GM23338 (cell line): ENCODE data around the gene NKAIN2. TPM values are rescaled to one million over a fixed set of nuclear protein-coding genes. Genes with fewer than 3 reads are reported as not detected.

ENCODE experiments used
- ATAC-seq: fragments of 200-7000 bp; cut with Tn5 transposase; 3 replicates; pipeline ENCODE4 v1.9.1; 2020
- DNase-seq: peaks from one replicate; pipeline ENCODE4 v3.0.0-alpha.2; 2015; ENCODE audit warnings: low spot score
- H2AFZ ChIP-seq: fragments of 200-600 bp; sonication (generic); 2 replicates; pipeline ENCODE4 v1.8.0; 2016; ENCODE audit warnings: antibody characterized with exemption, mild to moderate bottlenecking, moderate library complexity
- H3F3A ChIP-seq: fragments of 200-600 bp; sonication (generic); replicated peaks from 2 replicates; pipeline ENCODE4 v1.8.0; 2017; ENCODE audit warnings: antibody characterized with exemption, mixed run types, low read depth
- H3K27ac ChIP-seq: fragments of 200-600 bp; sonication (generic); 2 replicates; pipeline ENCODE4 v1.6.1; 2016; ENCODE audit warnings: low read depth
- H3K27me3 ChIP-seq: fragments of 200-600 bp; sonication (generic); 2 replicates; pipeline ENCODE4 v1.8.0; 2016; ENCODE audit warnings: mild to moderate bottlenecking, mixed run types, moderate library complexity; ENCODE audit not compliant: insufficient read depth
- H3K36me3 ChIP-seq: fragments of 200-600 bp; sonication (generic); 2 replicates; pipeline ENCODE4 v1.8.0; 2016; ENCODE audit warnings: mild to moderate bottlenecking; ENCODE audit not compliant: insufficient read depth
- H3K4me1 ChIP-seq: fragments of 200-600 bp; sonication (generic); 2 replicates; pipeline ENCODE4 v1.8.0; 2016; ENCODE audit warnings: mild to moderate bottlenecking, moderate library complexity; ENCODE audit not compliant: insufficient read depth
- H3K4me2 ChIP-seq: fragments of 200-600 bp; sonication (generic); 2 replicates; pipeline ENCODE4 v1.7.1; 2017; ENCODE audit warnings: mixed run types
- H3K4me3 ChIP-seq: fragments of 200-600 bp; sonication (generic); 2 replicates; pipeline ENCODE4 v1.6.1; 2016; ENCODE audit warnings: mixed run types
- H3K79me2 ChIP-seq: fragments of 200-600 bp; sonication (generic); replicated peaks from 2 replicates; pipeline ENCODE4 v1.8.0; 2017; ENCODE audit warnings: mild to moderate bottlenecking; ENCODE audit not compliant: insufficient read depth
- H3K9me2 ChIP-seq: fragments of 200-600 bp; sonication (generic); 2 replicates; pipeline ENCODE4 v1.8.0; 2017; ENCODE audit not compliant: insufficient read depth
- H4K20me1 ChIP-seq: fragments of 200-600 bp; sonication (generic); replicated peaks from 2 replicates; pipeline ENCODE4 v1.8.0; 2017; ENCODE audit warnings: mild to moderate bottlenecking; ENCODE audit not compliant: insufficient read depth
- H3K27ac Mint-ChIP-seq: 2 replicates; pipeline ENCODE4 v1.8.0; 2020; ENCODE audit warnings: inconsistent platforms, mild to moderate bottlenecking, moderate library complexity, mixed read lengths
- H3K27me3 Mint-ChIP-seq: 3 replicates; pipeline ENCODE4 v1.8.0; 2022; ENCODE audit warnings: low read depth, mild to moderate bottlenecking, moderate library complexity, mixed read lengths, inconsistent platforms; ENCODE audit not compliant: insufficient read depth, poor library complexity
- H3K36me3 Mint-ChIP-seq: 3 replicates; pipeline ENCODE4 v1.8.0; 2021; ENCODE audit warnings: low read depth, mild to moderate bottlenecking, inconsistent platforms, moderate library complexity, mixed read lengths
- H3K4me1 Mint-ChIP-seq: 3 replicates; pipeline ENCODE4 v1.8.0; 2020; ENCODE audit warnings: mild to moderate bottlenecking, inconsistent platforms, mixed read lengths
- H3K4me3 Mint-ChIP-seq: 3 replicates; pipeline ENCODE4 v1.8.0; 2021; ENCODE audit warnings: moderate library complexity, mild to moderate bottlenecking, inconsistent platforms, mixed read lengths
- H3K9me3 Mint-ChIP-seq: 3 replicates; pipeline ENCODE4 v1.8.0; 2020; ENCODE audit warnings: moderate library complexity, mild to moderate bottlenecking, inconsistent platforms, mixed read lengths
- CREB1 ChIP-seq: fragments of 250-450 bp; sonication (Bioruptor Pico); IDR thresholded peaks from 2 replicates; pipeline ENCODE4 v1.5.0; 2020; ENCODE audit warnings: low read depth, mild to moderate bottlenecking, moderate library complexity
- CTCF ChIP-seq, 2 experiments: fragments of 200-600 bp in 1 of 2; sonication (generic) in 1 of 2; conservative IDR thresholded peaks; 2 replicates each; pipeline versions ENCODE4 v1.5.1 to v1.6.1; 2016 to 2017; ENCODE audit warnings: antibody characterized with exemption in 2 of 2, low read depth in 2 of 2, mild to moderate bottlenecking in 2 of 2, moderate library complexity in 1 of 2
- EZH2 ChIP-seq: fragments of 200-600 bp; sonication (generic); IDR thresholded peaks from one replicate; pipeline ENCODE4 v1.8.0; 2017; ENCODE audit warnings: antibody characterized with exemption, mild to moderate bottlenecking, low read depth; ENCODE audit not compliant: unreplicated experiment
- EZH2phosphoT487 ChIP-seq: fragments of 200-600 bp; sonication (generic); IDR thresholded peaks from one replicate; pipeline ENCODE4 v1.8.1; 2018; ENCODE audit warnings: antibody characterized with exemption; ENCODE audit not compliant: unreplicated experiment
- NANOG ChIP-seq: IDR thresholded peaks from 2 replicates; pipeline ENCODE4 v1.6.1; 2016; ENCODE audit warnings: antibody characterized with exemption, borderline replicate concordance
- ZNF331 ChIP-seq: fragments of 250-450 bp; sonication (Bioruptor Pico); IDR thresholded peaks from 2 replicates; pipeline ENCODE4 v1.5.0; 2020; ENCODE audit warnings: low read depth, mild to moderate bottlenecking, moderate library complexity
- ZNF462 ChIP-seq: fragments of 250-450 bp; sonication (Bioruptor Pico); IDR thresholded peaks from 2 replicates; pipeline ENCODE4 v1.5.0; 2020; ENCODE audit warnings: mild to moderate bottlenecking, moderate library complexity
- polyA plus RNA-seq: library from polyadenylated mRNA; unstranded; fragments of >200 nt; fragmentation: Nextera tagmentation; extraction: Ambion mirVana; gene quantifications from 2 replicates; pipeline ENCODE4 v1.2.1, GENCODE V29; 2016
- total RNA-seq: library from RNA; depleted of rRNA; stranded (reverse); fragments of >200 nt; shearing (Covaris generic); gene quantifications from 2 replicates; pipeline ENCODE4 v1.2.3, GENCODE V29; 2014

The NKAIN2 gene
- total and polyA plus RNA-seq, 2 experiments from 2014 or later, result 0.39 to 1.1 TPM

GRCh38 chr6:123829302-123829953 lies 25.8 kb downstream of the NKAIN2 start:
- Mint-ChIP-seq H3K36me3 (no peaks in the 10 kb centered on the region), H3K4me3 (no peak overlapping the region), H3K4me1 (peaks cover 26% of the 10 kb centered on the region), H3K9me3 (no peaks in the 10 kb centered on the region; the same call in 2 of the 3 replicates), H3K27ac (no peak overlapping the region), H3K27me3 (peaks cover 4% of the 10 kb centered on the region)
- Histone ChIP-seq H3K36me3 (no peaks in the 10 kb centered on the region), H3K79me2 (no peaks in the 10 kb centered on the region), H3K4me3 (peak overlapping the region; percentile 16; the same call in 1 of the 2 replicates), H3K27ac (no peak overlapping the region), H4K20me1 (no peaks in the 10 kb centered on the region), H3K4me1 (peaks cover 18% of the 10 kb centered on the region), H3F3A (no peaks in the 10 kb centered on the region), H3K9me2 (no peaks in the 10 kb centered on the region), H3K4me2 (peak overlapping the region; percentile 69), H3K27me3 (peaks cover 14% of the 10 kb centered on the region; the same call in 1 of the 2 replicates), H2AFZ (no peak overlapping the region)
- TF ChIP-seq EZH2 (no peak), CTCF (conservative IDR thresholded peaks at IDR 0.05; ENCODE audit: low read depth in 2 of 2) (no peak)
- no peak for ATAC-seq
- DNase-seq, result no peak

- Histone ChIP-seq H3K4me2 (peak overlapping the region; percentile 69), H3K79me2 (no peaks in the 10 kb centered on the region), H3K27ac (no peak overlapping the region), H3K9me2 (no peaks in the 10 kb centered on the region), H3F3A (no peaks in the 10 kb centered on the region), H3K4me3 (peak overlapping the region; percentile 16; the same call in 1 of the 2 replicates), H3K27me3 (peaks cover 14% of the 10 kb centered on the region; the same call in 1 of the 2 replicates), H4K20me1 (no peaks in the 10 kb centered on the region), H2AFZ (no peak overlapping the region), H3K36me3 (no peaks in the 10 kb centered on the region), H3K4me1 (peaks cover 18% of the 10 kb centered on the region)
- TF ChIP-seq CREB1 (no peak), NANOG (peak; percentile 63), EZH2phosphoT487 (no peak)
- no peaks in the 10 kb centered on the region for H3K36me3 Mint-ChIP-seq
- no peak overlapping the region for H3K27ac Mint-ChIP-seq
- ATAC-seq (peak; percentile 58), DNase-seq (peak; percentile 39)
- peaks cover 4% of the 10 kb centered on the region for H3K27me3 Mint-ChIP-seq
- peak overlapping the region; percentile 14; the same call in 1 of the 3 replicates for H3K4me3 Mint-ChIP-seq
- H3K4me1 Mint-ChIP-seq, result peaks cover 26% of the 10 kb centered on the region
- H3K9me3 Mint-ChIP-seq, result no peaks in the 10 kb centered on the region; the same call in 2 of the 3 replicates
Observed at GRCh38 chr6:123830120-123830519, 26.5 kb downstream of the NKAIN2 start.

GRCh38 chr6:123838505-123839234 lies 35.0 kb downstream of the NKAIN2 start:
- Mint-ChIP-seq H3K4me3 (no peak overlapping the region), H3K36me3 (no peaks in the 10 kb centered on the region), H3K9me3 (no peaks in the 10 kb centered on the region), H3K27me3 (peaks cover 2% of the 10 kb centered on the region), H3K27ac (no peak overlapping the region), H3K4me1 (peaks cover 11% of the 10 kb centered on the region)
- Histone ChIP-seq H3K4me1 (peaks cover 14% of the 10 kb centered on the region), H3F3A (no peaks in the 10 kb centered on the region), H3K4me2 (peak overlapping the region; percentile 34; the same call in 1 of the 2 replicates), H3K79me2 (no peaks in the 10 kb centered on the region), H3K9me2 (no peaks in the 10 kb centered on the region), H3K36me3 (no peaks in the 10 kb centered on the region), H4K20me1 (no peaks in the 10 kb centered on the region), H3K27me3 (no peaks in the 10 kb centered on the region), H3K4me3 (no peak overlapping the region), H2AFZ (no peak overlapping the region), H3K27ac (no peak overlapping the region)
- ATAC-seq, result peak; percentile 52
- peak; percentile 14 for DNase-seq
- no peak for TF ChIP-seq EZH2
- TF ChIP-seq ZNF462 (CRISPR knock-in tag), result no peak
- no peak for TF ChIP-seq ZNF331 (CRISPR knock-in tag)
